Right ventricle myocardium superior (tissue), 1 donor: ENCODE results near the gene CFAP298. TPM values are rescaled to one million over a fixed set of nuclear protein-coding genes. Genes with fewer than 3 reads are reported as not detected.
"Not testable (repeated sequence)": the region's sequence is repeated elsewhere in the genome, so short reads cannot be mapped to it uniquely, and the experiment has no call there.

Experiments used
- ATAC-seq: fragments of 200-7000 bp; cut with Tn5 transposase; one replicate; pipeline ENCODE4 v1.9.1; 2020; ENCODE audit warnings: mild to moderate bottlenecking; ENCODE audit not compliant: poor library complexity
- DNase-seq: peaks from one replicate; pipeline ENCODE4 v3.0.0-alpha.2; 2020
- intact Hi-C: fragments of 100-400 bp; cut with DNase I; formaldehyde crosslinking; loops from one replicate; pipeline ENCODE4 v1.11.2; 2022
- long read RNA-seq: library from polyadenylated mRNA; unstranded; transcript quantifications from one replicate; pipeline ENCODE4 v2.0.0, GENCODE V29; 2021
- total RNA-seq: library from RNA; stranded (reverse); fragmentation: NEBNext Ultra II Directional; extraction: Animal tissue kit (Norgen Biotek cat#: 25700); gene quantifications from one replicate; pipeline ENCODE4 v1.2.1, GENCODE V29; 2021
- donor health status: DM: no; HTN: yes; CAD: no; lungs with severe emphysema.

CFAP298 gene, protein sequence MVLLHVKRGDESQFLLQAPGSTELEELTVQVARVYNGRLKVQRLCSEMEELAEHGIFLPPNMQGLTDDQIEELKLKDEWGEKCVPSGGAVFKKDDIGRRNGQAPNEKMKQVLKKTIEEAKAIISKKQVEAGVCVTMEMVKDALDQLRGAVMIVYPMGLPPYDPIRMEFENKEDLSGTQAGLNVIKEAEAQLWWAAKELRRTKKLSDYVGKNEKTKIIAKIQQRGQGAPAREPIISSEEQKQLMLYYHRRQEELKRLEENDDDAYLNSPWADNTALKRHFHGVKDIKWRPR
- 17.2 TPM for total RNA-seq
- long read RNA-seq, transcript CFAP298-201 (7 exons, 1,692 nt), result major isoform, 26 of 34 reads
- long read RNA-seq, partial matches to known transcripts, result 3 of 34 reads
- long read RNA-seq, other reads (novel, unspliced or antisense), result 3 of 34 reads

DNA sequence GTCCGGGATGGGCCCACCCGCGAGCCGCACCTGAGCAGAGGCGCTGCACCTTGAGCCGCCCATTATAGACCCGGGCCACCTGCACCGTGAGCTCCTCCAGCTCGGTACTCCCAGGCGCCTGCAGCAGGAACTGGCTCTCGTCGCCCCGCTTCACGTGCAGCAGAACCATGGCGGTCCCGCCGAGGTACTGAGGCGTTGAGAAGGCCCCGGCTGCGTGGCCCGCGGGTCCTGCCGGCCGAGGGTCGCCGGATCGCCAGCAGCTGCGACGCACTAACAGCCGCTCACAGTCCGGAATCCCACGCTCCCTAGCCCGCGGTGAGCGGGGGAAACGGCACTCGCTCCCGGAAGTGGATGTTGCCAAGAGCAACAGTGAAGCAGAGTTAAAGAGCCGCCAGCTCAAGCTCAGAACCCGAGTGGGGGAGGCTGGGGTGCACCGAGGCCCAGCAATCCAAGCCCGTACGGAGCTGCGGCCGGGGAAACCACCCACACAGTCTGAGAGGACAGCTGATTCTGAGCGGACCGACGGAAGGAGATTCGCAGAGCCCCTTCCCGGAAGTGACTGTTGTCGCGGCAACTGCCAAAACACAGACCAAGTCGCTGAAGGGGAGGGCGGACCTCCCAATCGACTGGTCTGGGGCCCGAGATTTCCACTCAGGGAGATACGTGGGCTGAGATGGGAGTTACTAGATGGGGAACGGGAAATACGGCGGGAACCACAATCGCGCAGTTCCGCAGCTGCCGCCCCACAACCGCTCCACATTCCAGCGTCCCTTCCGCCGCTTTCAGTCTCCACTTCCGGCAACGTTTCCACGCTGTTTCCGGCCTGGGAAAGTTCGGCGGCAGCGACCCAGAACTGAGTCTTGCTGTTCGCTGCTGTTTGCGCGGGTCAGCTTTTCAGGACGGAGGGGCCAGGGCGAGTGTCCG lies at the start of gene CFAP298:
Gene CFAP298, minus strand, starts transcription at position 303 of the 924 bp plus-strand sequence. Its CDS starts 134 bp downstream, at position 169.
- intact Hi-C loops, result no loop called here
- ATAC-seq (peak; percentile 95), DNase-seq (peak; percentile 90)

DNA sequence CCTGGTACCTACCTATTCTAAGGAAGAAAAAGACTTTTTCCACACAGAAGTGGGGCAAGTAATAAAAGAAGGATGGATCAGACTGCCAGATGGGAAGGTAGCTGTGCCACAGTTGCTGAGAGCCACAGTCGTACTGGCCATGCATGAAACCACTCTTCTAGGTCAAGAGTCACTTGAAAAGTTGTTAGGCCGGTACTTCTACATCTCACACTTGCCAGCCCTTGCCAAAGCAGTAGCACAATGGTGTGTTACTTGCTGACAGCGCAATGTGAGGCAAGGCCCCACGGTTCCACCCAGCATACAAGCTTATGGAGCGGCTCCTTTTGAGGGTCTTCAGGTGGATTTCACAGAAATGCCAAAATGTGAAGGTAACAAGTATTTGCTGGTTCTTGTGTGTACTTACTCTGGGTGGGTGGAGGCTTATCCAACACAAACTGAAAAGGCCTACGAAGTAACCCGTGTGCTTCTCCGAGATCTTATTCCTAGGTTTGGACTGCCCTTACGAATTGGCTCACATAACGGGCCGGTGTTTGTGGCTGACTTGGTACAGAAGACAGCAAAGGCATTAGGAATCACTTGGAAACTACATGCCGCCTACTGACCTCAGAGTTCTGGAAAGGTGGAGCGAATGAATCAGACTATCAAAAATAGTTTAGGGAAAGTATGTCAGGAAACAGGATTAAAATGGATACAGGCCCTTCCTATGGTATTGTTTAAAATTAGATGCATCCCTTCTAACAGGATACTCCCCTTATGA lies 49.0 kb upstream of the CFAP298 start:
- intact Hi-C loops, ATAC-seq, DNase-seq: not testable (repeated sequence)

DNA sequence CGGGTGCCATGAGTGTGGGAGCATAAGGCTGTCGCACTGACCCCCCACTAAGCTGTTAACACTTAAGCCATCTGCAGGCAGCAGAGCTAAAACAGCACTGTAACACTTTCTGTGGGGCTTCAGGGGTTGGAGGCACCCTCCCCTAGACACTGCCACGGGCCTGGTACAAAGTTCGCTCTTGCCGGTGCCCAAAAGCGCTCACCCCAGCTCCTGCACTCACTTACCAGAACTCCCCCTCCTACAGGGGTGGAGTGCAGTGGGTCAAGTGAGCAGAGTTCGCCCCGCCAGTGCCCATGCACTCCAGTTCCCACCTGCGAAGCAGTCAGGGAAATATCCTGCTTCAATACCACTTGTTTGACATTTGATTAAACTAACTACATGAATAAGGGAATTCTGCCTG lies 46.3 kb upstream of the CFAP298 start:
- intact Hi-C loops, result no loop called here
- DNase-seq, result no peak
- ATAC-seq, result no peak

DNA sequence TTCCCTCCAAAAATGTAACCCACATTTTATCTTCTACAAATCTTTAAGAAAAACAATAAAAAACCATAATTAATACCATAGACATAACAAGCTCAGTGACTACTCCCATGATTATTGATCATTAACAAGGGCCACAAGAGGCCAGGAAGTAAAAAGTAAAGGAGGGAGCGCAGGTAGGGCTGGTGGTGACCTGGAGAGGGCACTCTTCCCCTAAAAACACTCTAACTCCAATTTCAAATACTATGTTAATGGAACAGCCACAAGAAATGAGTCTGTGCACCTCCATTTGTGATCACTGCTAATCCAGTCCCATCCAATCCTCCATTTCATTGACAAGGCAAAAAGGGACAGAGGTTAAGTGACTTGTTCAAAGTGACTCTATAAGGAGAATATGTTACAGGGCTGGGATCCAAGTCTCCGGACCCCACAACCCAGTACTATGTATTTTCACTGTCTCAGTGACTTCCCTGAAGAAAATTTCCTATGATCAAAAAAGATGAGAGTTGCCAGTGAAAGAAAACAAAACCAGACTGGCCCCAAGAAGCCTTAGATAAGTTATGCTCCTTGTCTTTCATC lies 41.2 kb upstream of the CFAP298 start:
- intact Hi-C loops, result loop anchor here (5.0 kb wide), 1 partner anchor 174 kb away; no protein-coding TSS in a partner anchor

DNA sequence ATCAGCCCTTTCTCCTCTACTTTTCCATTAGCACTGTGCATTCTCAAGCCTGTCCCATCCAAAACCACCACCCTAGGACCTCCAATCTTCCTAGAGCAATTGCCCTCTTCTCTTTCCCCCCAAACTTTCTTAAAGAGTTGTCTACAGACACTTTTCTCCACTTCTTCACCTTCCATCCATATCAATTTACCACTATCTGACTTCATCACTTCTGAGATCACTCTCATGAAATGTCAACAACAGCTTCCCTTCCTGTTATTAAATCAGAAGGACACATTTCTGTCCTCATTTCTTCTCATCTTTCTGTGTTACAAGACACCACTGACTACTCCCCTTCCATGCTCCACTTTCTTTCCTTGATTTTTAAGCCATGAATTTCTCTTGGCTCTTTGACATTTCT lies 36.0 kb upstream of the CFAP298 start:
- no peak for DNase-seq
- ATAC-seq, result no peak
- intact Hi-C loops, result no loop called here

More for the DNA sequence above, 41.2 kb upstream of the CFAP298 start:
- DNase-seq (no peak), ATAC-seq (no peak)

DNA sequence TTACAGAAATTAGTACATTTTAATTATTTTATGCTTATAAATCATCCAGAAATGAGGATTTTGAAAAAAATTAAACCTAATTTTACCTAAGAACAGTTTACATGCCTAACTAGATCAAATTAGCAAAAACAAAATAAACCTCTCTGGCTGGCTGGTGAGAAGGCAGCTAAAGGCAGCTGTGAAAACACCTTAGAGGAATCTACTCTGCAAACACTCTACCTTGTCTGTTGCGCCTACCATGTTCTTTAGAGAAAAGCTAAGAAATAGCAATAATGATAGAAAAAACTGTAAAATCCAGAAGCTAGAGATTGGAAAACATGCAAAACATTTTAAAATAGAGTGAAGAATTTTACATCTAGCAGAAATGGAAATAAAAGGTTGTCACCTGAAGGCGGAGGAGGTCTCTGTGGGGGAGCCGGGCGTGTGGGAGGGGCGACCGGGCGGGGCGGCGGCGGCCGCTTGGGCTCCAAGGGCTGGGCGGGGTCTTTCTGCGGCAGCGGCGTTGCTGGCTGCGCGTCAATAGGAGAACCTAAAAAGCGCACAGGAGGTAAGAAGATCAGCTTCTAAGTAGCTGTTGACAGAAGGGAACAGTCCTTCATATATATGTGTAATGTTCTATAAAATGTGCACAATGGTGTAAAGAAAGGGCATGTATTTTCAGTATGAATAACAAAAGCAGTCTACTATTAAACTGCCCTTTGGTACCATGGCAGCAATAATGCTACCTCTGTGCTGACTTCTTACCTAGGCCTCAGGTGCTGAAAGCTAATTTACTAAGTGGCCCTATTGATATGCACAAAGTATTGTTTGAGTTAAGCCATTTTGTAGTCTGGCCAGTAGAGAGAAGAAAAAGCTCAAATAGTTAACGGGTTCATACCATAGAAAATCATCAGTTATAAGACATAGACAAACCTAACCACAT lies 33.3 kb upstream of the CFAP298 start:
- no peak for DNase-seq
- intact Hi-C loops, result no loop called here

DNA sequence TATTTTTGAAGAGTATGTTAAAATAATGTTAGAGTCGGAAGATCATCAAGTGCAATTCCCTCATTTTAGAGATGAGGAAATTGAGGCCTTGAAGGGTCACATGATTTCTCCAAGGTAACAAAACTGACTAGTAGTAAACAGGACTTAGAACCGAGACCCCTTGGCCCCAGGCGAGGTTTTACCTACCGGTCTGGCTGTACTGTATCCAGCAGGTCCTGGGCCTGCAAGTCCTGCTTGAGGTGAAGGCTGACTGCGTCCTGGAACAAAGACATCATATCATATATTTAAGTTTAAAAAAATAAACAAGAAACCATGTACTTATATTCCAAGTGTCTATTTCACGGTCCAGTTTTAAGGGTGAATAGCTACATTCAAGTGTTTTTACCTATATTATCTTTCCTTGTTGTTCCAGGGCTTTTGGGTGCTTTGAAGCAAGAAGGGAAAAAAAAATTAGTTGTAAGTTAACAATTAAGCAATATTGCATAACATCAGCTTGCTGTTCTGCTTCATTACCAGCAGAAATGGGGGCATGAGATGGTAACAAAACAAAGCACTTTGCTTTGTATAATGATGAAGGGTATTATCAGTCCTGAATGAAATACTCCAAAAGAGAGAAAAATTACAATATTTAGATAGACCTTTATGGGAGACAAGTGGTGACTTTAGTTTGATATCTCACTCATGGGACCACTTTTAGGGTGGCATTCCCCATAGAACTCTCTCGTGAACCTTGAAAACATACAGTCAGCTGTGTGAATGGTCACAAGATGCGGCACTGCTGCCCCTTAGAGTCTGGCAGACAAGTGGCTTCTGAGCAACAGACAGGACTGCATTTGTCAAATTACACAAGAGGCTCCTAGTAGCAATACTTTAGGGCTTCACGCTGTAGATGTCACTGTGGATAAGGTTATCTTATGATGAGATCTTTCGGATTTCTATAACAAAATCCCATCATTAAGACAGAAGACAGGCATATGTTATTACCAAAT lies 29.8 kb upstream of the CFAP298 start:
- ATAC-seq, result no peak
- intact Hi-C loops, result no loop called here
- no peak for DNase-seq

More for the DNA sequence above, 33.3 kb upstream of the CFAP298 start:
- ATAC-seq, result no peak

DNA sequence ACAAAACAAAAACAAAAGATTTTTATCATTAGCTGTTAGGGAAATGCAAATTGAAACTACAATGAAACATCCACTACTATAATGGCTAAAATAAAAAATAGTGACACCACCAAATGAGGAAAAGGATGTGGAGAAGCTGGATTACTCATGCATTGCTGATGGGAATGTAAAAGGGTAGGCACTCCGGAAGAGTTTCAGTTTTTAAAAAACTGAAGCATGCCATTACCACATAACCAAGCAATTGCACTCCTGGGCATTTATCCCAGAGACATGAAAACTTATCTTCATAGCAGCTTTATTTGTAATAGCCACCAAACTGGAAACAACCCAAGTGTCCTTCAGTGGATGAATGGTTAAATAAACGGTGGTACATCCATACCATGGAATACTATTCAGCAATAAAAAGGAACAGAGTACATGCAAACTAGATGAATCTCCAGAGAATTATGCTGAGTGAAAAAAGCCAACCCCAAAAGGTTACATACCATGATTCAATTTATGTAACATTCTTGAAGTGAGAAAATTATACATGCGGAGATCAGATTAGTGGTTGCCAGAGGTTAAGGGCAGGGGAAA lies 14.5 kb upstream of the CFAP298 start:
- ATAC-seq, result no peak
- intact Hi-C loops, result no loop called here
- DNase-seq, result no peak

DNA sequence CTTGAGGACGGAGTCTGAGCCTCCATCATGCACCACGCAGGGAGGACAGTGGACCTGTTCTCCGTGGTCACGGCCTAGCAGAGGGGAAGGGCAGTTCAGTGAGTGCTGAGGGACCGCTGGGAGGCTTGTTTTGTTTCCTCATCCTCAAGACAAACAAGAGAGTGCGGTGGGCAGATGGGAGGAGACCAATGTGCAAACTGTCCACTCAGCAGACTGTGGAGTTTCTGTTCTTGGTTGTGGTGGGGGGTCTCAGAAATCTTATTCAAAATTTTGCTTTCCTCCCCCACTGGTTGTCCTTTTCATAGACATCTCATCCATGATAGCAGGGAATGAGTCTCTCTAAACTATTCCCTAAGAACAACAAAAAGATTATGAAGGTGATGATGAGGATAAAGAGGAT lies 6.0 kb upstream of the CFAP298 start:
- ATAC-seq, DNase-seq, intact Hi-C loops: not testable (repeated sequence)

DNA sequence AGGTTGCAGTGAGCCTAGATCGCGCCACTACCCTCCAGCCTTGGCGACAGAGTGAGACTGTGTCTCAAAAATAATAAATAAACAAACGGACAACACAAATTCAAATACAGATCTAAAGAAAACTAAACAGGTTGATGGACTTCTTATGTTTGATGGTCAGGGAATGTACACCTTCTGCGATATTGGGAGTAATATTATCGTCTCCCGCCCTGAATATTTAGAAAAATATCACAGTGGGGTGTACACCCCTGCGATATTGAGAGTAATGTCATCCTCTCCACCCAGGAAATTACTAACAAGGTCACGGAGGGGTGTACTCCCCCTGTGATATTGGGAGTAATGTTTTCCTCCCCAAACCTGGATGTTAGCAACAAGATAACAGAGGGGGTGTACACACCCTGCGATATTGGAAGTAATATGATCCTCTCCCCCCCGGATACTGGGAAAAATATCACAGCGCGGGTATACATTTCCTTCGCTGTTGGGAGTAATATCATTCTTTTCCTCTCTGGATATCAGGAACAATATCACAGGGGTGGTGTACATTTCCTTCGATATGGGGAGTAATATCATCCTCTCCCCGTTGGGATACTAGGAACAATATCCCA lies 1.4 kb upstream of the CFAP298 start:
- intact Hi-C loops, result no loop called here
- ATAC-seq (no peak), DNase-seq (no peak)

DNA sequence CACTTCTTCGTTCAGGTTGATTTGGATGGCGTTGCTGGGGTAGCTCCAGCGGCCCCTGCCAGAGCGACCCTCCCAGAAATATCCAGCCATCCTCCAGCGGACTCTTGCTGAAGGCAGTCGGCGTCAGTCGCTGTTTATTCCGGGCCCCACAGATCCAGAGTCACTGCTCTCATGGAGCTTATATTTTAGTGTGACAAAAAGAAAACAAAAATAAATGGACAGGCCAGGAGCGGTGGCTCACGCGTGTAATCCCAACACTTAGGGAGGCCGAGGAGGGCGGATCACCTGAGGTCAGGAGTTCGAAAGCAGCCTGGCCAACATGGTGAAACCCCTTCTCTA lies 791 bp upstream of the CFAP298 start:
- peak; percentile 39 for ATAC-seq
- intact Hi-C loops, result no loop called here

DNA sequence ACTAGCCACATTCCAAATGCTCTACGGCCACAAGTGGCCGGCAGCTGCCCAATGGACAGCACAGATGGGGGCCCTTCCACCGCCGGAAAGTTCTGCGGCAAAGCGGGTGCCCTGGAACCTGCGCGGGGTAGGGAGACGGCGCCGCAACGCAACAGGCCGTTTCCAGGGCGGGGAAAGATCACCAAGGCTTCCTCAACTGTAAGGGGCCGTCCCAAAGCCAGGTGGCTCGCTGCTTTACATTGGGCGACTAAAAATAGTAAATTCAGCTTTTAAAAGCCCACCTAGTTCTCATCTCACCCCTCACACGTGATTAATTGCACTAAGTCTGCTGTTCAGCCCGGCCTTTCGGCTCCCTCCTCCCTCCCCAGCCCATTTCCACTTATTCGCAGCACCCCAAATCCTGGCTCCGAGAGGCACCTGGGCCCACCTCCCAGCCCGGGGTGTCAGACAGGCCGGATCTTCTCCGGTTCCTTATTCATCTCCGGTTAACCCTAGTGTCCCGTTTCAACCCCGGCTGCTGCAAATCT lies 643 bp downstream of the CFAP298 start:
- DNase-seq, result peak; percentile 54
- peak; percentile 10 for ATAC-seq
- intact Hi-C loops, result no loop called here

More for the DNA sequence above, 791 bp upstream of the CFAP298 start:
- no peak for DNase-seq

DNA sequence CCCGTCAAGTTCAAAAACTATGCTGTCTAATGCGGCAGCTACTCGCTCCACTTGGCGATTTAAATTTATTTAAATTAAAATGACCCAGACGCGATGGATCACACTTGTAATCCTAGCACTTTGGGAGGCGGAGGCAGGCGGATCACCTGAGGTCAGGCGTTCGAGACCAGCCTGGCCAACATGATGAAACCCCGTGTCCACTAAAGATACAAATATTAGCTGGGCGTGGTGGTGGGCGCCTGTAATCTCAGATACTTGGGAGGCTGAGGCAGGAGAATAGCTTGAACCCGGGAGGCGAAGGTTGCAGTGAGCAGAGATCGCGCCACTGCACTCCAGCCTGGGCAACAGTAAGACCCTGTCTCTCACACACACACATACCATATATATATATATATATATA lies 1.2 kb downstream of the CFAP298 start:
- ATAC-seq, intact Hi-C loops, DNase-seq: not testable (repeated sequence)

DNA sequence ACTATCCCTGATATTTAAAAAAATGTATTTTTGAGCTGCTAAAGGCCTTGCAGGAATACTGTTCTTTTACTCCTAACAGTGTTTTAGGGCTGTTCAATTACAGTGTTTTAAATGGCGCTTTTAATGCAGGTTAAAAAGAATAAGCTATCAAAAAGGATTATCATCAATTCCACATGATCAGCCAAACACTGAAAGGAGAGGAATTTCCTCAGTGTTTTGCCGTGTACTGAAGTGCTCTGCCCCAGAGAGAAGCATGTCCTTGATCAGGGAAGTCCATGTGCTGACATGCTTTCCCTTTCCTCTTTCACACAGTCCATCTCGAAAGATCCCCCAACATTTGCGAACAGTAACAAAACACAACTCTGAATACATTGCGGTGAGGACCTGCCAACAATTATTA lies 3.3 kb downstream of the CFAP298 start:
- ATAC-seq (no peak), DNase-seq (no peak)
- intact Hi-C loops, result no loop called here

DNA sequence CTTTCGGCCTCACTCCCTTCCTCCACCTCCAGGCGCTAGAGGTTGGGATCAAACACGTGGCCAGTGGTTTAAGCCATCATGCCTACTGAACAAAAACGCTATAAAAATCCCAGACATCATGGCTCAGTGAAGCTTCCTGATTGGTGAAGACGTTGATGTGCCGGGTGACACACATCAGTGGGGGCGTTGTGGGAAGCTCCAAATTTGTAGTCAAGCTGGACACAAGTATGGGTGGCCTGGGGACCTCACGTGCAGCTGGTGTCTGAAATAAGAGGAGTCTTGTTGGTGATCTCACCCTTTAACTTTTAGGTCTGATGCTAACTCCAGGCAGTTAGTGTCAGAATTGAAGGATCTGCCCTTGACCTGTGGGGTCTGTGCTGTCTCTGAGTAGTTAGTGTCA lies 6.7 kb downstream of the CFAP298 start:
- intact Hi-C loops, result no loop called here
- ATAC-seq, result no peak
- no peak for DNase-seq
